Measurements from ENCODE around the gene RUFY4.

The RUFY4 gene

GRCh38 chr2:218022131-218022850, 46.8 kb upstream of the RUFY4 start:
- no peak for TF ChIP-seq CTCF (IDR thresholded peaks at IDR 0.05; ENCODE audit: insufficient read depth, low read length, poor library complexity, severe bottlenecking)
- no peak for DNase-seq (ENCODE audit: extremely low read depth, insufficient read length)
- Histone ChIP-seq H3K4me3 (replicated peaks; ENCODE audit: low read depth, low read length) (no peak overlapping the region), H3K36me3 (ENCODE audit: control insufficient read depth, insufficient read depth, low read length) (no peaks in the 10 kb centered on the region), H3K27me3 (replicated peaks; ENCODE audit: control insufficient read depth, insufficient read depth, low read length) (no peaks in the 10 kb centered on the region)

GRCh38 chr2:218022851-218023530, 46.1 kb upstream of the RUFY4 start:
- Histone ChIP-seq H3K27me3 (replicated peaks; ENCODE audit: control insufficient read depth, insufficient read depth, low read length) (no peaks in the 10 kb centered on the region), H3K36me3 (ENCODE audit: control insufficient read depth, insufficient read depth, low read length) (no peaks in the 10 kb centered on the region), H3K4me3 (replicated peaks; ENCODE audit: low read depth, low read length) (no peak overlapping the region)
- no peak for TF ChIP-seq CTCF (IDR thresholded peaks at IDR 0.05; ENCODE audit: insufficient read depth, low read length, poor library complexity, severe bottlenecking)
- DNase-seq (ENCODE audit: extremely low read depth, insufficient read length), result no peak

GRCh38 chr2:218023636-218024035, 45.4 kb upstream of the RUFY4 start:
- H3K4me3 ChIP-seq (replicated peaks; ENCODE audit: low read depth, low read length), result no peak overlapping the region
- no peak for TF ChIP-seq CTCF (IDR thresholded peaks at IDR 0.05; ENCODE audit: insufficient read depth, low read length, poor library complexity, severe bottlenecking)
- H3K36me3 ChIP-seq (ENCODE audit: control insufficient read depth, insufficient read depth, low read length), result no peaks in the 10 kb centered on the region
- no peak for DNase-seq (ENCODE audit: extremely low read depth, insufficient read length)
- no peaks in the 10 kb centered on the region for H3K27me3 ChIP-seq (replicated peaks; ENCODE audit: control insufficient read depth, insufficient read depth, low read length)

DNA sequence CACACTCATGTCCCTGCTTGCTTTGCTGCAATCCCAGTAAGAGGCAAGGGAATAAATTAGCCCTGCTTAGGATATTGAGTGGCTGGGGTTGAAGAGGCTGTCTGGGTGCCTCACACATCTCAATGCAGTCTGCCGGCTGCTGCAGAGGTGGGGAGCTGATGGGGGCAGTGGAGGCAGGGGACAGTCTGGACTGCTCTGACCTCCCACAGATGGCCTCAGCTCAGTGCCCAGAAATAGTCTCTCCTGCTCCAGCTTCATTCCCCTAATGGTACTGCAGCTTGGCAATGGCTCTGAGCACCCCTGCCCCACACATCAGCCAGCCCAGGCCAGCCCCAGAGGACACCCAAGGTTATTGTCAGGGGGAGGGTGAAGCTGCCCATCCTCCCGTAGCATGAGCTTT, 44.7 kb upstream of the RUFY4 start:
- no peaks in the 10 kb centered on the region for H3K36me3 ChIP-seq (ENCODE audit: control insufficient read depth, insufficient read depth, low read length)
- TF ChIP-seq CTCF (IDR thresholded peaks at IDR 0.05; ENCODE audit: insufficient read depth, low read length, poor library complexity, severe bottlenecking), result no peak
- H3K27me3 ChIP-seq (replicated peaks; ENCODE audit: control insufficient read depth, insufficient read depth, low read length), result no peaks in the 10 kb centered on the region
- no peak for DNase-seq (ENCODE audit: extremely low read depth, insufficient read length)
- H3K4me3 ChIP-seq (replicated peaks; ENCODE audit: low read depth, low read length), result no peak overlapping the region

DNA sequence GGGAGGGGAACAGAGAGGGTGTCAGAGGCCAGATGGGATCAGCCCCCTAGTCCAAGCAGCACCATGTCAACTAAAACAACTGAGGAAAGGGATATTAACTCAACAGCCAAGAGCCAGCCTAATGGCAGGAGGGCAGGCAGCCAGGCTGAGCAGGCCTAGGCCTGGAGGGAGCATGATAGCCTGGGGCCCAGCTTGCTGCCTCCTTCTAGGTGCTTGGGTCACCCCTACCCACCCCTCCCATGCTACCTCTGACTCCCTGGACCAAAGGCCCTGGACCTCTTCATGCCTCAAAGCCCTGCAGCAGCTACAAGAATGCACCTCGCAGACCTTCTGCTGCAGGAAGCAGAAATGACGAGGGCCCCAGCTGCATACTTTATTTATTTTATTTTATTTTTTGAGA, 44.2 kb upstream of the RUFY4 start:
- no peaks in the 10 kb centered on the region for H3K27me3 ChIP-seq (replicated peaks; ENCODE audit: control insufficient read depth, insufficient read depth, low read length)
- no peak for TF ChIP-seq CTCF (IDR thresholded peaks at IDR 0.05; ENCODE audit: insufficient read depth, low read length, poor library complexity, severe bottlenecking)
- no peak for DNase-seq (ENCODE audit: extremely low read depth, insufficient read length)
- H3K36me3 ChIP-seq (ENCODE audit: control insufficient read depth, insufficient read depth, low read length), result no peaks in the 10 kb centered on the region
- no peak overlapping the region for H3K4me3 ChIP-seq (replicated peaks; ENCODE audit: low read depth, low read length)
